Right ventricle myocardium inferior (tissue), 1 donor: ENCODE results near the gene TBC1D22A. TPM values are rescaled to one million over a fixed set of nuclear protein-coding genes. Genes with fewer than 3 reads are reported as not detected.

ENCODE experiments used
- ATAC-seq: fragments of 200-7000 bp; cut with Tn5 transposase; one replicate; pipeline ENCODE4 v1.9.1; 2020; ENCODE audit warnings: mild to moderate bottlenecking, moderate library complexity
- DNase-seq: peaks from one replicate; pipeline ENCODE4 v3.0.0; 2021; ENCODE audit errors: missing footprints
- intact Hi-C: fragments of 100-400 bp; cut with DNase I; formaldehyde crosslinking; loops from one replicate; pipeline ENCODE4 v1.11.0; 2022
- total RNA-seq: library from RNA; stranded (reverse); fragmentation: NEBNext Ultra II Directional; extraction: Animal tissue kit (Norgen Biotek cat#: 25700); gene quantifications from one replicate; pipeline ENCODE4 v1.2.1, GENCODE V29; 2021
- donor health status: DM: no; HTN: yes; CAD: no; lungs with severe emphysema.

TBC1D22A gene
- total RNA-seq, 1 donor from 2014 or later: 14.6 TPM

GRCh38 chr22:47031628-47031915, 269.1 kb downstream of the TBC1D22A start:
- intact Hi-C loops: no loop called here
- DNase-seq (peak; percentile 9), ATAC-seq (no peak)

DNA sequence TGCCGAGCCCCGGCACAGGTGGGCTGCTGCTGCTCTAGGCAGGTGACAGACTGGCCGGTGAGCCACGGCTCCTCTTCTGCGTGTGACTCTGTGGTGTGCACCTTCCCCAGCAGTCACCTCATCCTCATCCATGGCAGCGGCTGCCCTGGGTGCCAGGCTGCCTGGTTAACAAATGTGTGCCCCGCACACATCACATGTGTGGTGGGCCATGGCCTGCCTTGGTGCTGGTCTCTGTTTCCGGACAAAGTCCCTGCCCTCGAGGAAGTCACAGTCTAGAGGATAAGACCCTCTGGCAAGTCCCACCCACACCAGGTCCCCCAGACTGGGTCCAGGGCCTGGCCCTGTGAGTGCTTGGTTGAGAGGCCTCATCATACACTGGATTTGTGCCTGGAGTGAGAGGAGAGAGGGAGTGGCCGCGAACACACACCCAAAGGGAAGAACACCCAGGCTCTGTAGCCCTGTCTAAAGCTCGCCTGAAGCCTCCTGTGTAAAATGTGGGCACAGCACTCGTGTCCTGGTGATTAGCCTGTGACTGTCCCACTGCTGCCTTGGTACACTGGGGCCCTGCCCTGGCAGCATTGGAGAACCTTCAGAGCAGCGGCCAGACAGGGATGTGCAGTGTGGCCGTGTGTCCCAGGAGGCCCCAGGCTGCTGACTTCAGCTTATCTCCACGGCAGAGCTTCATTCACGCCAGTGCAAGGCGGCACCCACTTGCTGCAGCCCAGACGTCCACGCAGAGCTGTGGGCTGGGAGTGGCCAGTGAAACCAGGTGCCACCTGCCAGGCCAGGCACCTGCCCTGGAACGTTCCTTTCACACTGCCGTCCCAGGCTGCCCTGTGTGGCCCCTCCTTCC, 269.9 kb downstream of the TBC1D22A start:
- DNase-seq: peak; percentile 57
- intact Hi-C loops: no loop called here
- no peak for ATAC-seq

DNA sequence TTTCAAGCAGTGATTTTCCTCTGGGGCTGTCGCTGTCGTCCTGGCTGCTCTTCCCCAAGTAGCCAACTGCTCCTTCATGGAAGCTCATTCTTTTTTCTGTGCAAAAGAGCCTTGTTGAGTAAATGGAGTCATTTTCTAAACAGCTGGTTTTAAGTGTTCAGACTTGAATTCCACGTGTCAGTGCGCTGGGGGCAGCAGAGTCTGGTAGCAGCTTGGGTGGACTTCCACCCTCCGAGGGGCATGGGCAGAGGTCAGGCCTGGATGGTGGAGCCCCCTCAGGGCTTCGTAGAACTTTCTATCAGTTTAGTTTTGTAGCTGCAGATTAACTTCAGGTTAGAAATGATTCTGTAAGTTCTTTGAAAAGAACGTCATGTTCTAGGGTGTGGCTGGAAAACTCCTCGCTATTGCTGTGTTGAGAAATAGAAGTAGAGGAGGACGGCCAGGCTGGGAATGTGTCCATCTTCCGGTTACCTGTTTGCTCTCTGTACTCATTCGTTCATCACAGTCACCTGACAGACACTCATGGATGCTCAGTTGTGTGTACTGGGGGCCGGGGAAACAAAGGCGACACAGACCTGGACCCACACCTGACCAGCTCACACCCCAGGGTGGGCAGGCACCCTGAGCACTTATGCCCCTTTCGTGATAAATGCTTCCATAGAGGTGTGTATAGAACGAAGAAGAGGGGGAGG, 270.7 kb downstream of the TBC1D22A start:
- ATAC-seq: no peak
- peak; percentile 7 for DNase-seq

GRCh38 chr22:47033648-47034000, 271.2 kb downstream of the TBC1D22A start:
- DNase-seq: peak; percentile 42
- intact Hi-C loops: no loop called here
- ATAC-seq: no peak

More for the DNA sequence above, 270.7 kb downstream of the TBC1D22A start:
- intact Hi-C loops: no loop called here

GRCh38 chr22:47034076-47034808, 271.8 kb downstream of the TBC1D22A start:
- DNase-seq (peak; percentile 44), ATAC-seq (no peak)
- intact Hi-C loops: no loop called here

- intact Hi-C loops: no loop called here
- DNase-seq: peak; percentile 40
- no peak for ATAC-seq
These were observed 272.5 kb downstream of the TBC1D22A start for GRCh38 chr22:47034905-47035419.

- intact Hi-C loops: no loop called here
- DNase-seq (peak; percentile 15), ATAC-seq (no peak)
These were observed 273.0 kb downstream of the TBC1D22A start for GRCh38 chr22:47035425-47035881.

DNA sequence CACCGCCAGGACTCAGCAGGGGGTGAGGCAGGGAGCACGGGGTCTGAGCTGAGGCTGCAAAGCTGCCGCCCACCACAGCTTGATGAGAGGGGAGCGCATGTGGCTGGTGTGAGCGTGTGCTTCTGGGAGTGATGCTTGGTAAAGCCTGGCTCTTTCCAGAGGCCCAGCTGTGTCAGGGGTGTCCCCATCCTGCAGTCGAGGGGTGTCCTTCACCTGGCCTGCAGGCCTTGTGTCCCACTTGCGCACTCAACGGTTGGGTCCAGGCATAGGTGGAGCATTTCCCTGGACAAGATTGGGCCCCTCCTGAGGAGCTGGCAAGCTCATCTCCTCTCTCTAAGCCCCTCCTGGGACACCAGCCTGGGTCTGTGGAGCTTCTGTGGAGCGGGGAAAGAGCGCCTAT, 273.9 kb downstream of the TBC1D22A start:
- ATAC-seq (no peak), DNase-seq (peak; percentile 15)
- intact Hi-C loops: no loop called here

GRCh38 chr22:47036936-47037485, 274.6 kb downstream of the TBC1D22A start:
- intact Hi-C loops: no loop called here
- DNase-seq (peak; percentile 43), ATAC-seq (no peak)

DNA sequence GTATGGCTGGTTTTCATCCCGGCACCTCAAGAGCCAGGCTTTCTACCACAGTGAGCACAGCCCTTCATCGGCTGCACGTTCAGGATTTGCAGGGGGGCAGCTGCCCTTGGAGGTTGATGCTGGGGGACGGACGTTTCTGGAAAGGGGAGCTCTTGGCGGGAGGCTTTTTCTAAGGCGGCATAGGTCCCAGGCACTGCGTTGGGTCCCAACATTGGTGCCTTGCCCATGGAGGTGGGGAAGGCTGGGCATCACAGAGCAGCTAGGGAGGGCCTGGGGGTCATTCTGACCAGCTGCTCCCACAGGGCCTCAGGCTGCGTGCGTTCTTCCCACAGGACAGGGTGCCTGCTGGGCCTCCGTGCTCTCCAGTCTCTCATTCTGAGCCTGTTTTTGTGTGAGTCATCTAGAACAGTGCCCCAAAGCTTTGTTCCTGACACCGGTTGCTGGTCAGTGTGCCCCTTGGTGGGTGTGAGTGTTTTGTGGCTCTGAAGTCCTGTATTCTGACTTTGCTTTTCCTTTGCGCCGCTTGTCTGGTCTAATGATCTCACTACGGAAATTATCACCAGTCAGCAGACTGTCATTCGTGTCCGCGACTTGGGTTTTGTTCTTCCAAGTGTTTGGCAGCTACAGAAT, 275.9 kb downstream of the TBC1D22A start:
- intact Hi-C loops: no loop called here
- ATAC-seq (no peak), DNase-seq (peak; percentile 18)

- ATAC-seq (no peak), DNase-seq (no peak)
- intact Hi-C loops: no loop called here
These were observed 276.9 kb downstream of the TBC1D22A start for GRCh38 chr22:47039356-47039755.

GRCh38 chr22:47040486-47041270, 278.2 kb downstream of the TBC1D22A start:
- DNase-seq (no peak), ATAC-seq (no peak)
- intact Hi-C loops: no loop called here

DNA sequence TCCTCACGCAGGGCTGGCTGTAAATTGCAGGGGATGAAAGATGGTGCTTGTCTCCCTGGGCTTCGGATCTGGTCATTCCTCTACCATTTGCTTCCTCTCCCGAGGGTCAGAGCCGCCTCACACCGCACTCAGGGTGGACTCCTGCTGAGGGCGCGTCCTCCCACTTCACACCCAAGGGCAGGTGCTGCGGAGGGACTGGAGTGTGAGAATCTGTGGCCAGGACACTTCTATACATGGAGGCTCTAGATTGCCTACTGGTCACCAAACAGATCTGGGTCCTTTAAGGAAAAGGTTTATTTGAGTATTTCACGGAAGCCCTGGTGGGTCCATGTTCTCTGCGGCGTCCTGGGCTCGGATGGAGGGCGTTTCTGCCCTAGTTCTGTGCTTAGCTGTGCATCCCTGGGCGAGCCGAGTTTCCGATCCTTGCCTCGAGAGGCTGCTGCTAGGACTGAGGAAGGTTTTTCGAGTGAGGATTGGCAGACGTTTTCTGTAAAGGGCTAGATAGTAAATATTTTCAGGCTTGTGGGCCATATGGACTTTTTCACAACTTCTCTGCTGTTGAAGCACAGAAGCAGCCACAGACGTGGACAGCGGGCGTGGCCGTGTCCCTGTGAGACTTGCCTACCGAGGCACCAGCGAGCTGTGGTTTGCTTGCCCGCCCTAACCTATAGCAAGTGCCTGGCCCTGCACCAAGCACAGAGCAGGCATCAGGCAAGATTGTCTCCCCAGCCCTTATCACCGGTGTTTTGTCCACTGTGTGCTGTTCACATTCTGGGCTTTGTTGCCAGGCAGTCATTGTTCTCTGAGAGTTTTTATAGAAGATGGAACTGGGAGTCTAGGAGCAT, 279.0 kb downstream of the TBC1D22A start:
- no peak for ATAC-seq
- intact Hi-C loops: no loop called here
- peak; percentile 53 for DNase-seq

DNA sequence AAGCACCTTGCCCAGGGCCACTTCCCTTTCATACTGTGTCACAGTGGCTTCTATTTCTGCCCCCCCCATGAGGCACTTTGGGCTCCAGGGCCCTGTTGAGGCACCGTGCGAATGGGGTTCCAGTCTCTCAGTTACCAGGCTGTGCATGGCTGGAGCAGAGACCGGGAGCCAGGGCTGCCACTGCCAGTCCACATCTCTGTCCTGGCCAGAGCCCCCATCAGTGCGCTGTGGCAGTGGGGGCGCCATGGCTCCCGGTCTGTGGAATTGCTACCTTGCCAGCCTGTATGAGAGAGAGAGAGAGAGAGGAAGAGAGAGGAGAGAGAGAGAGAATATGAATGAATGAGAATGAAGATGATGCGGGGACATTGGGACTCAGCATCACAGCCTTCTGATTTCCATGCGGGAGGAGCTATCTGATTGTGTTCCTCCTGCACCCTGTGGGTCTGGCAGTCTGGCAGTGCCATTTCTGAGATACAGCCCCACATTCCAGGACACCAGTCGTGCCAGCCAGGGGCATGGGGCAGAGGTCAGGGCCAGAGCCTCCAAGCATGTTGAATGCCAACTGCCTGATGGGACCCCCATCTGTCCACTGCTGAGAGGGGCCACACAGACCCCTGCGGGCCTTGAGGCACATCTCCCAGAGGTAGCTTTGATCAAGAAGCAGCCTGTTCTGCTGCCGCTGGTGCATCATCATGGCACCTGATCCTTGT, 279.8 kb downstream of the TBC1D22A start:
- no peak for ATAC-seq
- DNase-seq: peak; percentile 62
- intact Hi-C loops: no loop called here

- ATAC-seq: no peak
These were observed 280.5 kb downstream of the TBC1D22A start for GRCh38 chr22:47042861-47043496.

More at GRCh38 chr22:47042861-47043496, 280.5 kb downstream of the TBC1D22A start:
- peak; percentile 27 for DNase-seq
- intact Hi-C loops: no loop called here
